IMR-90 (cell line): ENCODE results near the gene RIPOR2. TPM values are rescaled to one million over a fixed set of nuclear protein-coding genes. Genes with fewer than 3 reads are reported as not detected.
"Not testable (repeated sequence)": the region's sequence is repeated elsewhere in the genome, so short reads cannot be mapped to it uniquely, and the experiment has no call there.

Experiments used
- ATAC-seq: fragments of 200-7000 bp; cut with Tn5 transposase; 2 replicates; pipeline ENCODE4 v1.9.1; 2020; ENCODE audit warnings: low read depth, mild to moderate bottlenecking, moderate library complexity
- BruUV-seq: library from RNA; stranded (reverse); fragments of 400-500 nt; replicated peaks from 2 replicates; lab custom pipeline; 2021; lab: Mats Ljungman, UMichigan
- CTCF ChIA-PET: fragments of 300-600 bp; formaldehyde crosslinking; extraction: SDS; loops from one replicate; lab custom pipeline; 2021; ENCODE audit warnings: antibody characterized with exemption; lab: Yijun Ruan, JAX
- POLR2A ChIA-PET: fragments of 300-600 bp; sonication (Branson Sonifier 250); formaldehyde crosslinking; loops from one replicate; lab custom pipeline; 2022; ENCODE audit warnings: antibody characterized with exemption; ENCODE audit not compliant: unreplicated experiment; lab: Charles Lee
- DNase-seq: peaks from one replicate; pipeline ENCODE4 v3.0.0; 2013
- H2AFZ ChIP-seq: replicated peaks from 2 replicates; pipeline ENCODE3; 2013; ENCODE audit warnings: low read length, mild to moderate bottlenecking; ENCODE audit not compliant: poor library complexity
- H2AK5ac ChIP-seq: 2 replicates; pipeline ENCODE4 v1.6.1; 2013; ENCODE audit warnings: low read depth, low read length, inconsistent platforms
- H2AK9ac ChIP-seq: replicated peaks from 2 replicates; pipeline ENCODE3; 2013; ENCODE audit warnings: mild to moderate bottlenecking, low read depth, low read length, moderate library complexity; ENCODE audit not compliant: poor library complexity
- H2BK120ac ChIP-seq: 2 replicates; pipeline ENCODE4 v1.6.1; 2013; ENCODE audit warnings: low read depth, low read length, inconsistent platforms
- H2BK15ac ChIP-seq: 3 replicates; pipeline ENCODE4 v1.6.1; 2013; ENCODE audit warnings: low read depth, low read length, inconsistent platforms
- H2BK20ac ChIP-seq: 2 replicates; pipeline ENCODE4 v1.6.1; 2013; ENCODE audit warnings: low read depth, mild to moderate bottlenecking, inconsistent platforms, low read length, moderate library complexity
- H2BK5ac ChIP-seq: 2 replicates; pipeline ENCODE4 v1.6.1; 2013; ENCODE audit warnings: mild to moderate bottlenecking, low read depth, low read length, inconsistent platforms; ENCODE audit not compliant: poor library complexity, severe bottlenecking
- H3K14ac ChIP-seq: replicated peaks from 2 replicates; pipeline ENCODE4 v1.6.1; 2013; ENCODE audit warnings: low read depth, low read length, inconsistent platforms
- H3K18ac ChIP-seq: 2 replicates; pipeline ENCODE4 v1.6.1; 2013; ENCODE audit warnings: low read depth, low read length, control low read depth
- H3K23ac ChIP-seq: 2 replicates; pipeline ENCODE4 v1.6.1; 2013; ENCODE audit warnings: low read depth, low read length, inconsistent platforms
- H3K27ac ChIP-seq: 2 replicates; pipeline ENCODE4 v1.5.1; 2013; ENCODE audit warnings: mild to moderate bottlenecking, control low read depth, low read length; ENCODE audit not compliant: insufficient read depth
- H3K27me3 ChIP-seq: 2 replicates; pipeline ENCODE4 v1.6.1; 2013; ENCODE audit warnings: low read length; ENCODE audit not compliant: control insufficient read depth, insufficient read depth
- H3K36me3 ChIP-seq: 2 replicates; pipeline ENCODE4 v1.6.1; 2013; ENCODE audit warnings: low read length, mixed read lengths; ENCODE audit not compliant: control insufficient read depth, insufficient read depth
- H3K4ac ChIP-seq: 2 replicates; pipeline ENCODE4 v1.6.1; 2013; ENCODE audit warnings: low read depth, low read length, inconsistent platforms
- H3K4me1 ChIP-seq: 2 replicates; pipeline ENCODE4 v1.6.1; 2013; ENCODE audit warnings: low read length, mixed read lengths; ENCODE audit not compliant: control insufficient read depth, insufficient read depth
- H3K4me2 ChIP-seq: 2 replicates; pipeline ENCODE4 v1.6.1; 2013; ENCODE audit warnings: low read depth, mild to moderate bottlenecking, control low read depth, low read length, moderate library complexity
- H3K4me3 ChIP-seq: 2 replicates; pipeline ENCODE4 v1.5.1; 2013; ENCODE audit warnings: low read depth, mild to moderate bottlenecking, control low read depth, low read length, moderate library complexity; ENCODE audit not compliant: insufficient read depth
- H3K56ac ChIP-seq: 2 replicates; pipeline ENCODE4 v1.6.1; 2013; ENCODE audit warnings: low read length, inconsistent platforms; ENCODE audit not compliant: insufficient read depth; ENCODE audit errors: extremely low read depth
- H3K79me1 ChIP-seq, 2 experiments: 2 replicates each; pipeline ENCODE4 v1.6.1; 2013; ENCODE audit warnings: low read length in 2 of 2, inconsistent platforms in 1 of 2, low read depth in 1 of 2
- H3K9ac ChIP-seq: 2 replicates; pipeline ENCODE4 v1.6.1; 2013; ENCODE audit warnings: low read depth, low read length, control low read depth
- H3K9me1 ChIP-seq: 2 replicates; pipeline ENCODE4 v1.6.1; 2013; ENCODE audit warnings: low read length, inconsistent platforms; ENCODE audit not compliant: insufficient read depth
- H3K9me3 ChIP-seq: 2 replicates; pipeline ENCODE4 v1.6.1; 2013; ENCODE audit warnings: low read length; ENCODE audit not compliant: control insufficient read depth, insufficient read depth
- H4K20me1 ChIP-seq: 2 replicates; pipeline ENCODE4 v1.6.1; 2013; ENCODE audit warnings: low read length, inconsistent platforms; ENCODE audit not compliant: insufficient read depth
- H4K5ac ChIP-seq: 2 replicates; pipeline ENCODE4 v1.6.1; 2013; ENCODE audit warnings: mild to moderate bottlenecking, low read depth, low read length, control low read depth
- H4K8ac ChIP-seq, 2 experiments: 2 replicates each; pipeline ENCODE4 v1.6.1; 2013; ENCODE audit warnings: low read depth in 2 of 2, low read length in 2 of 2, control low read depth in 1 of 2, inconsistent platforms in 1 of 2
- H4K91ac ChIP-seq: 2 replicates; pipeline ENCODE4 v1.6.1; 2013; ENCODE audit warnings: low read depth, low read length, inconsistent platforms; ENCODE audit not compliant: insufficient read depth
- WGBS, 2 experiments: methylation state at CpG; one replicate each; pipeline versions ENCODE4 v1.1.5 to v1.1.7; 2013; ENCODE audit warnings: missing lambda C conversion rate in 2 of 2; ENCODE audit not compliant: insufficient read length in 1 of 2; ENCODE audit errors: extremely low coverage in 2 of 2; 5-methylcytosine and 5-hydroxymethylcytosine counted together
- dilution Hi-C: fragments of 300-500 bp; cut with HindIII; formaldehyde crosslinking; loops from one replicate; pipeline ENCODE4 v1.14.3; 2018; ENCODE audit warnings: low sequenced_read_pairs; ENCODE audit not compliant: unreplicated experiment
- in situ Hi-C: fragments of 300-500 bp; cut with MboI; formaldehyde crosslinking; loops from 3 replicates; pipeline ENCODE4 v1.14.3; 2019; ENCODE audit warnings: low sequenced_read_pairs, inconsistent platforms, mixed read lengths
- intact Hi-C: fragments of 100-400 bp; cut with micrococcal nuclease; formaldehyde crosslinking; loops from 2 replicates; pipeline ENCODE4 v1.10.0; 2022
- polyA plus RNA-seq, 3 experiments: library from polyadenylated mRNA; depleted of rRNA; stranded (reverse); fragments of >200 nt; gene quantifications; 2 replicates each; pipeline ENCODE4 v1.2.3, GENCODE V29; 2012; ENCODE audit warnings: low replicate concordance in 1 of 3
- total RNA-seq: library from RNA; depleted of rRNA; stranded (reverse); fragments of >200 nt; gene quantifications from 2 replicates; pipeline ENCODE4 v1.2.3, GENCODE V29; 2012; rRNA removed

RIPOR2 gene
- total and polyA plus RNA-seq, 2 of the 4 experiments (the other 2 are of a cell fraction) = 1.1 to 1.2 TPM

DNA sequence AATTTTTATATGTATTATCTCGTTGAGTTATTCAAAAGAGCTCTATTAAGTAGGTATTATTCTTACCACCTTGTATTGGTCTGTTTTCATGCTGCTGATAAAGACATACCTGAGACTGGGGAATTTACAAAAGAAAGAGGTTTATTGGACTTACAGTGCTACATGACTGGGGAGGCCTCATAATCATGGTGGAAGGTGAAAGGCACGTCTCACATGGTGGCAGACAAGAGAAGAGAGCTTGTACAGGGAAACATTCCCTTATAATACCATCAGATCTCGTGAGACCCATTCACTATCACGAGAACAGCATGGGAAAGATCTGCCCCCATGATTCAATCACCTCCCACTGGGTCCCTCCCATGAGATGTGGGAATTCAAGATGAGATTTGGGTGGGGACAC is 181.4 kb downstream of the RIPOR2 start:
- H3K9me1 ChIP-seq, H2AFZ ChIP-seq, H3K79me1 ChIP-seq, H3K23ac ChIP-seq, ATAC-seq, POLR2A ChIA-PET, H3K27ac ChIP-seq, H3K18ac ChIP-seq, dilution Hi-C loops, H3K4me1 ChIP-seq, H3K36me3 ChIP-seq, H3K56ac ChIP-seq, H3K27me3 ChIP-seq, CTCF ChIA-PET, H4K5ac ChIP-seq, H3K14ac ChIP-seq, H2BK15ac ChIP-seq, H3K4me3 ChIP-seq, H2AK9ac ChIP-seq, H3K9ac ChIP-seq, BruUV-seq, DNase-seq, H2BK5ac ChIP-seq, H3K4me2 ChIP-seq, in situ Hi-C loops, H4K20me1 ChIP-seq, H2BK120ac ChIP-seq, intact Hi-C loops, H3K9me3 ChIP-seq, H3K4ac ChIP-seq, H2BK20ac ChIP-seq, H4K8ac ChIP-seq, H2AK5ac ChIP-seq, H4K91ac ChIP-seq: not testable (repeated sequence)
- WGBS, 2 experiments = no CpG with 5 or more reads among the region's 4 CpGs

Other genes with a start within 250 kb of the RIPOR2 start
- 50.7 and 65.3 TPM in 2 replicates for gene C6orf62, start 216.8 kb downstream of the RIPOR2 start, total RNA-seq
- gene C6orf62, start 216.8 kb downstream of the RIPOR2 start, polyA plus RNA-seq (2012; rRNA removed) = 37.4 and 47.5 TPM in 2 replicates
- gene GMNN, start 161.0 kb downstream of the RIPOR2 start, total RNA-seq = 19.7 and 33.1 TPM in 2 replicates
- gene GMNN, start 161.0 kb downstream of the RIPOR2 start, polyA plus RNA-seq (2012; rRNA removed) = 21.1 and 22.2 TPM in 2 replicates
- gene ARMH2, start 137.0 kb downstream of the RIPOR2 start, total RNA-seq = not detected in 2 replicates
- not detected in 2 replicates for gene ARMH2, start 137.0 kb downstream of the RIPOR2 start, polyA plus RNA-seq (2012; rRNA removed)